Measurements from ENCODE around the gene ARL17A.
"Not testable (repeated sequence)": the region's sequence is repeated elsewhere in the genome, so short reads cannot be mapped to it uniquely, and the experiment has no call there.

ARL17A gene

GRCh38 chr17:46585444-46585843 is 6.0 kb upstream of the ARL17A start:
- H3K9ac ChIP-seq (ENCODE audit: low read depth, low read length); H3K4me1 ChIP-seq (ENCODE audit: insufficient read depth, low read length); H3K36me3 ChIP-seq (ENCODE audit: insufficient read depth, low read length); H3K9me3 ChIP-seq (ENCODE audit: control insufficient read depth, insufficient read depth, low read length): not testable (repeated sequence)

GRCh38 chr17:46580082-46580481 is 591 bp upstream of the ARL17A start:
- not testable (repeated sequence) for H3K36me3 ChIP-seq (ENCODE audit: insufficient read depth, low read length); H3K9me3 ChIP-seq (ENCODE audit: control insufficient read depth, insufficient read depth, low read length); H3K4me1 ChIP-seq (ENCODE audit: insufficient read depth, low read length)
- peak overlapping the region; percentile 14; the same call in 1 of the 2 replicates for H3K9ac ChIP-seq (ENCODE audit: low read depth, low read length)

GRCh38 chr17:46571796-46572195 is 7.7 kb downstream of the ARL17A start:
- H3K9me3 ChIP-seq (ENCODE audit: control insufficient read depth, insufficient read depth, low read length); H3K36me3 ChIP-seq (ENCODE audit: insufficient read depth, low read length): not testable (repeated sequence)

GRCh38 chr17:46566980-46567379 is 12.5 kb downstream of the ARL17A start:
- not testable (repeated sequence) for H3K4me1 ChIP-seq (ENCODE audit: insufficient read depth, low read length); H3K9ac ChIP-seq (ENCODE audit: low read depth, low read length); H3K9me3 ChIP-seq (ENCODE audit: control insufficient read depth, insufficient read depth, low read length)

More at GRCh38 chr17:46571796-46572195, 7.7 kb downstream of the ARL17A start:
- H3K4me1 ChIP-seq (ENCODE audit: insufficient read depth, low read length); H3K9ac ChIP-seq (ENCODE audit: low read depth, low read length): not testable (repeated sequence)

GRCh38 chr17:46566284-46566683 is 13.2 kb downstream of the ARL17A start:
- H3K4me1 ChIP-seq (ENCODE audit: insufficient read depth, low read length); H3K9me3 ChIP-seq (ENCODE audit: control insufficient read depth, insufficient read depth, low read length); H3K9ac ChIP-seq (ENCODE audit: low read depth, low read length); H3K36me3 ChIP-seq (ENCODE audit: insufficient read depth, low read length): not testable (repeated sequence)

More at GRCh38 chr17:46566980-46567379, 12.5 kb downstream of the ARL17A start:
- H3K36me3 ChIP-seq (ENCODE audit: insufficient read depth, low read length), result not testable (repeated sequence)

- not testable (repeated sequence) for H3K9ac ChIP-seq (ENCODE audit: low read depth, low read length); H3K4me1 ChIP-seq (ENCODE audit: insufficient read depth, low read length); H3K9me3 ChIP-seq (ENCODE audit: control insufficient read depth, insufficient read depth, low read length); H3K36me3 ChIP-seq (ENCODE audit: insufficient read depth, low read length)
Observed at GRCh38 chr17:46560048-46560447, 19.4 kb downstream of the ARL17A start.

GRCh38 chr17:46559155-46559554 is 20.3 kb downstream of the ARL17A start:
- H3K9me3 ChIP-seq (ENCODE audit: control insufficient read depth, insufficient read depth, low read length); H3K9ac ChIP-seq (ENCODE audit: low read depth, low read length); H3K36me3 ChIP-seq (ENCODE audit: insufficient read depth, low read length); H3K4me1 ChIP-seq (ENCODE audit: insufficient read depth, low read length): not testable (repeated sequence)

- H3K9me3 ChIP-seq (ENCODE audit: control insufficient read depth, insufficient read depth, low read length); H3K4me1 ChIP-seq (ENCODE audit: insufficient read depth, low read length); H3K36me3 ChIP-seq (ENCODE audit: insufficient read depth, low read length); H3K9ac ChIP-seq (ENCODE audit: low read depth, low read length): not testable (repeated sequence)
Observed at GRCh38 chr17:46548607-46549006, 30.9 kb downstream of the ARL17A start.

- H3K4me1 ChIP-seq (ENCODE audit: insufficient read depth, low read length); H3K9me3 ChIP-seq (ENCODE audit: control insufficient read depth, insufficient read depth, low read length); H3K36me3 ChIP-seq (ENCODE audit: insufficient read depth, low read length); H3K9ac ChIP-seq (ENCODE audit: low read depth, low read length): not testable (repeated sequence)
Observed at GRCh38 chr17:46534716-46535115, 44.8 kb downstream of the ARL17A start.

GRCh38 chr17:46512168-46512567 is 67.3 kb downstream of the ARL17A start, which contains the start of gene LRRC37A2:
Gene LRRC37A2, plus strand, starts transcription at chr17:46512468. Its CDS starts 245 bp downstream, at chr17:46512713.
- not testable (repeated sequence) for H3K36me3 ChIP-seq (ENCODE audit: insufficient read depth, low read length); H3K9me3 ChIP-seq (ENCODE audit: control insufficient read depth, insufficient read depth, low read length); H3K4me1 ChIP-seq (ENCODE audit: insufficient read depth, low read length); H3K9ac ChIP-seq (ENCODE audit: low read depth, low read length)

- not testable (repeated sequence) for H3K4me1 ChIP-seq (ENCODE audit: insufficient read depth, low read length); H3K36me3 ChIP-seq (ENCODE audit: insufficient read depth, low read length); H3K9me3 ChIP-seq (ENCODE audit: control insufficient read depth, insufficient read depth, low read length); H3K9ac ChIP-seq (ENCODE audit: low read depth, low read length)
Observed at GRCh38 chr17:46505896-46506295, 73.6 kb downstream of the ARL17A start.

GRCh38 chr17:46499437-46500139 is 79.9 kb downstream of the ARL17A start:
- H3K9ac ChIP-seq (ENCODE audit: low read depth, low read length); H3K4me1 ChIP-seq (ENCODE audit: insufficient read depth, low read length): not testable (repeated sequence)

GRCh38 chr17:46492021-46492420 is 87.5 kb downstream of the ARL17A start:
- not testable (repeated sequence) for H3K4me1 ChIP-seq (ENCODE audit: insufficient read depth, low read length); H3K9ac ChIP-seq (ENCODE audit: low read depth, low read length); H3K36me3 ChIP-seq (ENCODE audit: insufficient read depth, low read length); H3K9me3 ChIP-seq (ENCODE audit: control insufficient read depth, insufficient read depth, low read length)

More at GRCh38 chr17:46499437-46500139, 79.9 kb downstream of the ARL17A start:
- not testable (repeated sequence) for H3K9me3 ChIP-seq (ENCODE audit: control insufficient read depth, insufficient read depth, low read length); H3K36me3 ChIP-seq (ENCODE audit: insufficient read depth, low read length)

- H3K9ac ChIP-seq (ENCODE audit: low read depth, low read length); H3K9me3 ChIP-seq (ENCODE audit: control insufficient read depth, insufficient read depth, low read length); H3K4me1 ChIP-seq (ENCODE audit: insufficient read depth, low read length); H3K36me3 ChIP-seq (ENCODE audit: insufficient read depth, low read length): not testable (repeated sequence)
Observed at GRCh38 chr17:46481310-46481709, 98.2 kb downstream of the ARL17A start.

- H3K4me1 ChIP-seq (ENCODE audit: insufficient read depth, low read length); H3K9ac ChIP-seq (ENCODE audit: low read depth, low read length); H3K9me3 ChIP-seq (ENCODE audit: control insufficient read depth, insufficient read depth, low read length); H3K36me3 ChIP-seq (ENCODE audit: insufficient read depth, low read length): not testable (repeated sequence)
Observed at GRCh38 chr17:46478823-46479222, 100.7 kb downstream of the ARL17A start.

GRCh38 chr17:46475583-46475982 is 103.9 kb downstream of the ARL17A start:
- not testable (repeated sequence) for H3K4me1 ChIP-seq (ENCODE audit: insufficient read depth, low read length); H3K9ac ChIP-seq (ENCODE audit: low read depth, low read length); H3K9me3 ChIP-seq (ENCODE audit: control insufficient read depth, insufficient read depth, low read length); H3K36me3 ChIP-seq (ENCODE audit: insufficient read depth, low read length)
